Right ventricle myocardium superior (tissue), 1 donor: ENCODE data around the gene SCAP. TPM values are rescaled to one million over a fixed set of nuclear protein-coding genes. Genes with fewer than 3 reads are reported as not detected.
"Not testable (repeated sequence)": the region's sequence is repeated elsewhere in the genome, so short reads cannot be mapped to it uniquely, and the experiment has no call there.

ENCODE experiments used
- ATAC-seq: fragments of 200-7000 bp; cut with Tn5 transposase; one replicate; pipeline ENCODE4 v1.9.1; 2020; ENCODE audit warnings: mild to moderate bottlenecking; ENCODE audit not compliant: poor library complexity
- DNase-seq: peaks from one replicate; pipeline ENCODE4 v3.0.0-alpha.2; 2020
- intact Hi-C: fragments of 100-400 bp; cut with DNase I; formaldehyde crosslinking; loops from one replicate; pipeline ENCODE4 v1.11.2; 2022
- total RNA-seq: library from RNA; stranded (reverse); fragmentation: NEBNext Ultra II Directional; extraction: Animal tissue kit (Norgen Biotek cat#: 25700); gene quantifications from one replicate; pipeline ENCODE4 v1.2.1, GENCODE V29; 2021
- donor health status: DM: no; HTN: yes; CAD: no; lungs with severe emphysema.

The SCAP gene
- total RNA-seq, 1 donor from 2014 or later: 39.7 TPM

GRCh38 chr3:47487265-47487664, 11.5 kb upstream of the SCAP start:
- intact Hi-C loops: no loop called here
- no peak for ATAC-seq
- no peak for DNase-seq

GRCh38 chr3:47485812-47486211, 10.1 kb upstream of the SCAP start:
- ATAC-seq (no peak), DNase-seq (no peak)
- intact Hi-C loops: no loop called here

- ATAC-seq: no peak
- no peak for DNase-seq
- intact Hi-C loops: no loop called here
Observed at GRCh38 chr3:47482366-47482765, 6.6 kb upstream of the SCAP start.

- ATAC-seq, intact Hi-C loops, DNase-seq: not testable (repeated sequence)
Observed at GRCh38 chr3:47481763-47482162, 6.0 kb upstream of the SCAP start.

- ATAC-seq, DNase-seq, intact Hi-C loops: not testable (repeated sequence)
Observed at GRCh38 chr3:47480267-47480666, 4.5 kb upstream of the SCAP start.

GRCh38 chr3:47479826-47480160, 4.1 kb upstream of the SCAP start:
- intact Hi-C loops: loop anchor here (5.0 kb wide), 1 partner anchor 57 kb away; no protein-coding TSS in a partner anchor
- DNase-seq: no peak
- ATAC-seq: no peak

GRCh38 chr3:47478022-47478421, 2.3 kb upstream of the SCAP start:
- DNase-seq: no peak
- intact Hi-C loops: loop anchor here (5.0 kb wide), 1 partner anchor 56 kb away; no protein-coding TSS in a partner anchor
- no peak for ATAC-seq

GRCh38 chr3:47476644-47477199, 981 bp upstream of the SCAP start:
- ATAC-seq (no peak), DNase-seq (no peak)
- intact Hi-C loops: loop anchor here (5.0 kb wide), 1 partner anchor 54 kb away; no protein-coding TSS in a partner anchor

- ATAC-seq (no peak), DNase-seq (no peak)
- intact Hi-C loops: loop anchor here (5.0 kb wide), 1 partner anchor 54 kb away; no protein-coding TSS in a partner anchor
Observed at GRCh38 chr3:47476330-47476626, 537 bp upstream of the SCAP start.

GRCh38 chr3:47475029-47475569, 642 bp downstream of the SCAP start:
- no peak for DNase-seq
- peak; percentile 7 for ATAC-seq
- intact Hi-C loops: loop anchor here (5.0 kb wide), 1 partner anchor 53 kb away; no protein-coding TSS in a partner anchor

GRCh38 chr3:47473391-47473790, 2.4 kb downstream of the SCAP start:
- ATAC-seq (no peak), DNase-seq (no peak)
- intact Hi-C loops: no loop called here

- DNase-seq: no peak
- ATAC-seq: no peak
- intact Hi-C loops: no loop called here
Observed at GRCh38 chr3:47469616-47470015, 6.1 kb downstream of the SCAP start.

GRCh38 chr3:47468315-47468714, 7.4 kb downstream of the SCAP start:
- ATAC-seq, intact Hi-C loops, DNase-seq: not testable (repeated sequence)

GRCh38 chr3:47464588-47464987, 11.2 kb downstream of the SCAP start:
- intact Hi-C loops: no loop called here

GRCh38 chr3:47459534-47460085, 16.1 kb downstream of the SCAP start:
- ATAC-seq, DNase-seq, intact Hi-C loops: not testable (repeated sequence)

More at GRCh38 chr3:47464588-47464987, 11.2 kb downstream of the SCAP start:
- no peak for ATAC-seq
- DNase-seq: no peak

GRCh38 chr3:47456984-47457383, 18.8 kb downstream of the SCAP start:
- no peak for DNase-seq
- ATAC-seq: no peak
- intact Hi-C loops: no loop called here

GRCh38 chr3:47455806-47456452, 19.8 kb downstream of the SCAP start:
- DNase-seq (no peak), ATAC-seq (no peak)
- intact Hi-C loops: no loop called here

- ATAC-seq (no peak), DNase-seq (no peak)
- intact Hi-C loops: no loop called here
Observed at GRCh38 chr3:47452453-47453215, 23.1 kb downstream of the SCAP start.

- ATAC-seq: no peak
- no peak for DNase-seq
- intact Hi-C loops: no loop called here
Observed at GRCh38 chr3:47444103-47444502, 31.6 kb downstream of the SCAP start.
